Measurements from ENCODE around the gene USP15. TPM values are rescaled to one million over a fixed set of nuclear protein-coding genes. Genes with fewer than 3 reads are reported as not detected.

The USP15 gene
- total and polyA plus RNA-seq, 2 donors (not counting 3 experiments of a cell fraction or from before 2014, with no cell fraction given): 20.0 to 61.8 TPM

DNA sequence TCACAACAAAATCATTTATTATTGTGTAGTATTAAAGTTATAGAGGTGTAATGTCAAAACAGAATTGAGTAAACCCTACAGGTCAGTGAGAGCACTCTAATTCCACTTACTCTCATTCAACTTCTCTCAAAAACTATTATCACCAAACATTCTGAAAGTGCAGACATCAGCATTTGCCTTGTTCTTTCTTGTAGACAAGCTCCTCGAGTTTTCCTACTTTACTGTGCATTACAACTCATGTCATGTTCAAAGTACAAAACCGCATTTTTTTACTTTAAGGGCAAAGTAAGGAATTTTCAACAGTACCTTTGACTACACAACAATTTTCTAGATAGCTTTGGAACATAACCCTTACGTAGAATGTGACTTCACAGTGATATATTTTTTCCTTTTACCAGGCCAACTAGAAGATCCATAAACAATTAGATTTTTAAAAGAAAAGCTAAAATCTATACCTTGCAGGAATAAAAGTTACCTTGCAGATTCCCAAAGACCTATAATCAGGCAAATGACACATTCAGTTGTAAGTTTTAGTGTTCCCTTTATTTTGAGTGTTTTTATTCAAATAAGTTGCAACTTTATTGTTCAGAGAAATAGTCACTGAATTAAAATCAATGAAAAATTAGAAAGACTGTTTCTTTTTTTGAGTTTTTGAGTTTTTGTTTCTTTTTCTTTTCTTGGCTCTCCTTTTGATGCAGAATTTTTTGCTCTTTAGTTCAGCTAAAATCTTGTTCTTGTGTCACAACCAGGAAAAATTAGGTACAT, 12.7 kb upstream of the USP15 start:
- Histone ChIP-seq H3K9ac (replicated peaks; ENCODE audit: extremely low read depth, insufficient read depth, low read length) (no peak overlapping the region), H3K4me3 (replicated peaks in 1 of 3; ENCODE audit: insufficient read depth in 1 of 3, low read depth in 1 of 3, low read length in 3 of 3) (no peak overlapping the region), H3K4me1 (ENCODE audit: control insufficient read depth, extremely low read depth, insufficient read depth, low read length) (no peaks in the 10 kb centered on the region), H3K27ac (ENCODE audit: insufficient read depth, low read depth, low read length) (no peak overlapping the region), H2AFZ (ENCODE audit: low read depth, low read length) (no peak overlapping the region), H4K20me1 (replicated peaks; ENCODE audit: control insufficient read depth, extremely low read depth, insufficient read depth, low read length) (no peaks in the 10 kb centered on the region), H3K9me3 (replicated peaks; ENCODE audit: control insufficient read depth, insufficient read depth, low read length) (no peaks in the 10 kb centered on the region), H3K27me3 (ENCODE audit: control insufficient read depth in 2 of 2, insufficient read depth in 2 of 2, low read length in 2 of 2) (no peaks in the 10 kb centered on the region), H3K4me2 (ENCODE audit: insufficient read depth, low read length) (no peak overlapping the region), H3K36me3 (ENCODE audit: control insufficient read depth in 2 of 2, extremely low read depth in 1 of 2, insufficient read depth in 2 of 2, low read length in 2 of 2) (no peaks in the 10 kb centered on the region), H3K9me1 (replicated peaks; ENCODE audit: control insufficient read depth, extremely low read depth, insufficient read depth, low read length) (no peaks in the 10 kb centered on the region), H3K79me2 (ENCODE audit: control insufficient read depth, insufficient read depth, low read length) (no peaks in the 10 kb centered on the region)
- ChIA-PET CTCF (interaction anchor here (1.2 kb wide), 1 partner anchor 12 kb away, joined by 4 read pairs; the partner anchor contains the start of gene USP15), POLR2A (no interaction called here)
- no peak for DNase-seq (ENCODE audit: low read depth, low spot score)
- FAIRE-seq: no peak
- intact Hi-C loops (cut with micrococcal nuclease): no loop called here
- TF ChIP-seq GATA2 (IDR thresholded peaks at IDR 0.05; ENCODE audit: insufficient read depth, insufficient read length, low read depth, low read length) (no peak), JUN (IDR thresholded peaks at IDR 0.05; ENCODE audit: borderline replicate concordance, insufficient read depth, insufficient read length, low read depth) (no peak), FOS (IDR thresholded peaks at IDR 0.05; ENCODE audit: borderline replicate concordance, insufficient read depth, low read length) (no peak), MYC (IDR thresholded peaks at IDR 0.05; ENCODE audit: low read depth, low read length) (no peak), POLR2A (IDR thresholded peaks at IDR 0.05; ENCODE audit: low read depth, low read length) (no peak), EZH2 (IDR thresholded peaks at IDR 0.05; ENCODE audit: borderline replicate concordance, low read depth, low read length, severe bottlenecking) (no peak), POLR2AphosphoS5 (IDR thresholded peaks at IDR 0.05; ENCODE audit: insufficient read depth, low read depth, low read length) (no peak)
- TF ChIP-seq, protein P1, sequence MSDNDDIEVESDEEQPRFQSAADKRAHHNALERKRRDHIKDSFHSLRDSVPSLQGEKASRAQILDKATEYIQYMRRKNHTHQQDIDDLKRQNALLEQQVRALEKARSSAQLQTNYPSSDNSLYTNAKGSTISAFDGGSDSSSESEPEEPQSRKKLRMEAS (IDR thresholded peaks at IDR 0.05; ENCODE audit: insufficient read depth, insufficient read length): no peak
- TF ChIP-seq, protein P2, sequence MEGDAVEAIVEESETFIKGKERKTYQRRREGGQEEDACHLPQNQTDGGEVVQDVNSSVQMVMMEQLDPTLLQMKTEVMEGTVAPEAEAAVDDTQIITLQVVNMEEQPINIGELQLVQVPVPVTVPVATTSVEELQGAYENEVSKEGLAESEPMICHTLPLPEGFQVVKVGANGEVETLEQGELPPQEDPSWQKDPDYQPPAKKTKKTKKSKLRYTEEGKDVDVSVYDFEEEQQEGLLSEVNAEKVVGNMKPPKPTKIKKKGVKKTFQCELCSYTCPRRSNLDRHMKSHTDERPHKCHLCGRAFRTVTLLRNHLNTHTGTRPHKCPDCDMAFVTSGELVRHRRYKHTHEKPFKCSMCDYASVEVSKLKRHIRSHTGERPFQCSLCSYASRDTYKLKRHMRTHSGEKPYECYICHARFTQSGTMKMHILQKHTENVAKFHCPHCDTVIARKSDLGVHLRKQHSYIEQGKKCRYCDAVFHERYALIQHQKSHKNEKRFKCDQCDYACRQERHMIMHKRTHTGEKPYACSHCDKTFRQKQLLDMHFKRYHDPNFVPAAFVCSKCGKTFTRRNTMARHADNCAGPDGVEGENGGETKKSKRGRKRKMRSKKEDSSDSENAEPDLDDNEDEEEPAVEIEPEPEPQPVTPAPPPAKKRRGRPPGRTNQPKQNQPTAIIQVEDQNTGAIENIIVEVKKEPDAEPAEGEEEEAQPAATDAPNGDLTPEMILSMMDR (IDR thresholded peaks at IDR 0.05; ENCODE audit: extremely low read depth in 1 of 2, insufficient read depth in 1 of 2, low read depth in 1 of 2, low read length in 2 of 2): no peak
- no TSS peak for BruUV-seq (replicated peaks)
- dilution Hi-C loops (cut with MboI; ENCODE audit: extremely low pct_ligation_motif_present, low sequenced_read_pairs): no loop called here

Data from endothelial cell of umbilical vein (primary cell).